Spleen (tissue), 7 donors: ENCODE measurements around the gene TNFSF15.

Experiments
- CTCF ChIP-seq, 11 experiments: fragments of 200-600 bp in 7 of 11; fragments of 450-650 bp in 4 of 11; sonication (generic) in 4 of 11; IDR thresholded peaks in 8 of 11; conservative IDR thresholded peaks in 3 of 11; 1 replicate in 7 of 11; 2 replicates in 4 of 11; pipeline versions ENCODE4 v1.4.0 to v1.8.0; 2016 to 2021; ENCODE audit warnings: antibody characterized with exemption in 11 of 11, inconsistent platforms in 4 of 11, mild to moderate bottlenecking in 1 of 11
- POLR2A ChIP-seq, 3 donors: fragments of 450-650 bp; IDR thresholded peaks; one replicate each; pipeline ENCODE4 v1.5.1; 2017; ENCODE audit warnings: antibody characterized with exemption in 3 of 3, mild to moderate bottlenecking in 1 of 3
- POLR2AphosphoS5 ChIP-seq, 3 donors: sonication (generic); formaldehyde crosslinking; IDR thresholded peaks; one replicate each; pipeline ENCODE4 v1.5.1; 2017; ENCODE audit warnings: antibody characterized with exemption in 3 of 3
- donor health status: DM: no; HTN: no; CAD: no; lungs with moderate emphysema.
- donor health status: DM: no; HTN: no; CAD: no.
- donor health status: DM: no; HTN: no; CAD: no.

- TF ChIP-seq CTCF (IDR thresholded peaks at IDR 0.05 in 8 of 11, conservative IDR thresholded peaks at IDR 0.05 in 3 of 11) (no peak), POLR2AphosphoS5 (IDR thresholded peaks at IDR 0.05) (no peak), POLR2A (IDR thresholded peaks at IDR 0.05) (no peak)
These were observed 19.4 kb upstream of the TNFSF15 start for GRCh38 chr9:114825126-114825795.
